NCI-H2196 treated with DMSO at 0.1 percent for 48 hours (cell line): ENCODE results near the gene RPL29.

ENCODE experiments used
- DNase-seq: peaks from one replicate; lab custom pipeline; 2025; ENCODE audit not compliant: unreplicated experiment; lab: John Stamatoyannopoulos, UW

The RPL29 gene

DNA sequence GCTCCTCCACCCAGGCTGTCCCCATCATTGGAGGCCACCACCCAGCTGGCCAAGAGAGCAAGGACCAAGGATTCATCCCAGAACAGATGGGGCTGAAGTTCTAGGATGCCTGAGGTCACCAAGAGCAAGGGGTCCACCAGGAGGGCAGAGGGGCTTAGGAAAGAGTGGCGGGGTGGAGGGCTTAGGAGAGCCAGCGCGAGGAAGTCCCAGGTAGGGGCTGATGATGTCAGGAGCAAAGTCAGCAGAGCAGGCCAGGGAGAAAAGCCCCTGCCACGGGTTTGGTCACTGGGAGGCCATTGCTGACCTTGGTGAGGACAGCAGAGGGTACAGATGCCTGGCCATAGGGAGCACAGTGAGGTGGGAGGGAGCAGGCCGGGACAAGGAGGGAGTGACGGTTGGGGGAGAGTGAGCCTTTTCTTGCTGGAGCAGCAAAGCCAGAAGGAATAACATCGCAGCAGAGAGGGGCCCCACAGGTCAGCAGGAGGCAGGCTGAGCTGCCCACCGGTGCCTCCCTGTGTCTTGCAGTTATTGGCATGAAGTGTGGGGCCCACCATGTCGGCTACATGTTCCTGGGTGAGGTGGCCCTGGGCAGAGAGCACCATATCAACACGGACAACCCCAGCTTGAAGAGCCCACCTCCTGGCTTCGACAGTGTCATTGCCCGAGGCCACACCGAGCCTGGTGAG is 48.3 kb downstream of the RPL29 start:
- DNase-seq = no peak

DNA sequence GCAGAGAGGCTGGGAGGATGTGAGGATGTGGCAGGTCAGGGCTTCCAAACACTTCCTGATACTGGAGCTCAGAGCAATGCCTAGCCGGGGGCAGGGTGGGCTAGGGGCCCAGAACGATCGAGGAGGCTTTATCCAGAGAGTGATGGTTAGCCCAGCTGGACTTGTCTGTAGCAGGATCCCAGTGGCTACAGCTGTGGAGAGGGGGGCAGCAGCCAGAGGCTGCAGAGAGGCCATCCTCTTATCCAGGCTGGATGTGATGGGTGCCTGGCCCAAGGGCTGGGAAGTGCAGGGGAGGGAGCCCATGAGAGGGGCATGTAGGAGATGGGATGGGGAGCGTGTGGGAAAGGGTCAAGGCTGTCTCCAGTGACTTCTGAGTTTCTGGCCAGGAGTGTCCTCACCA is 48.9 kb downstream of the RPL29 start:
- DNase-seq = no peak

DNA sequence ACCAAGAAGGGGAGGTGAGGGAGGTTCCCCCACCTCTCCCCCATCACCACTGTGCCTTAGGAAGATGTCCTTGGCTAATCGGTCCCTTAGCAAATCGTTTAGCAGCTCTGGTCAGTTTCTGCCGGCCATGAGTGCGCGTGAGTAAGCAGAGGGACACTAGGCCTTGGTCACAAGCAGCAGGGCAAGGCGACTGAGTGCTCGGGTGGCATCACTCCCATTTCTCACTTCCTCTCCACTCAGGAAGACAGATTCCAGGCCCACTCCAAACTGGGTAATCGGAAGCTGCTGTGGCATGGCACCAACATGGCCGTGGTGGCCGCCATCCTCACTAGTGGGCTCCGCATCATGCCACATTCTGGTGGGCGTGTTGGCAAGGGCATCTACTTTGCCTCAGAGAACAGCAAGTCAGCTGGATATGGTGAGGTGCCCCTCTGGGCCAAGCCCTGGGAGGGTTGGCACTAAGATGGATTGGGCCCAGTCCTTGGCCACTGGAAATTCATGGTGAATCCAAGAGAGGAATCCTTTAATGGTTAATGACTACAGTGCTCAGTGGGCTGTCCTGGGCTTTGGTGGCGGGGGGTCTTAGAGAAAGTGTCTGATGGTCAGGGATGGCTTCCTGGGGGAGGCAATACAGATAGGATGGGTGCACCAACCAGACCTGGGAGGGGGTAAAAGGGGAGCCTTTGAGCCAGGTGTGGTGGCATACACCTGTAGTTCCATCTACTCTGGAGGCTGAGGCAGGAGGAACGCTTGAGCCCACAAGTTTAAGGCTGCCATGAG is 49.6 kb downstream of the RPL29 start:
- DNase-seq = no peak

DNA sequence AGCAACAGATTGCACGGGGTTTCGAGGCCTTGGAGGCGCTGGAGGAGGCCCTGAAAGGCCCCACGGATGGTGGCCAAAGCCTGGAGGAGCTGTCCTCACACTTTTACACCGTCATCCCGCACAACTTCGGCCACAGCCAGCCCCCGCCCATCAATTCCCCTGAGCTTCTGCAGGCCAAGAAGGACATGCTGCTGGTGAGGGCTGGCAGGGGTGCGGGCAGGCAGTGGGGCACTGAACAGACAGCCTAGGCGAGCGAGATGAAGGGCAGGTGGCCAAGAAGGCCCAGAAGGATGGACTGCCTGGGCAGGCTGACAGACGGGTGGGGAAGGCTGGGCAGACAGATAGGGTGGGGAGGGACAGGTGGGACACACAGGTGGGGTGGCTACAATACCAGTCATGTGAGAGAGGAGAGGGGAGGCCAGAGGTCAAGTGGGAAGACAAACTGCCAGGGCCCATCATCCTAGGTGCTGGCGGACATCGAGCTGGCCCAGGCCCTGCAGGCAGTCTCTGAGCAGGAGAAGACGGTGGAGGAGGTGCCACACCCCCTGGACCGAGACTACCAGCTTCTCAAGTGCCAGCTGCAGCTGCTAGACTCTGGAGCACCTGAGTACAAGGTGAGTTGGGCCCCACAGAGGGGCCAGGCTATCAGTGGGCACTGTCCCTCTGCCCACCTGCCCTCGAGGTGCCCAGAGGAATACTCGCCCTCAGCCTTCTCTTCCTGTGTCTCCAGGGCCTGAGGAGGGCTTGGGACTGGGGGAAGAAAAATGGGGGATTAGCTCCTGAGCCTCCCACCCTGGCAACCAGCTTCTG is 50.5 kb downstream of the RPL29 start:
- no peak for DNase-seq

DNA sequence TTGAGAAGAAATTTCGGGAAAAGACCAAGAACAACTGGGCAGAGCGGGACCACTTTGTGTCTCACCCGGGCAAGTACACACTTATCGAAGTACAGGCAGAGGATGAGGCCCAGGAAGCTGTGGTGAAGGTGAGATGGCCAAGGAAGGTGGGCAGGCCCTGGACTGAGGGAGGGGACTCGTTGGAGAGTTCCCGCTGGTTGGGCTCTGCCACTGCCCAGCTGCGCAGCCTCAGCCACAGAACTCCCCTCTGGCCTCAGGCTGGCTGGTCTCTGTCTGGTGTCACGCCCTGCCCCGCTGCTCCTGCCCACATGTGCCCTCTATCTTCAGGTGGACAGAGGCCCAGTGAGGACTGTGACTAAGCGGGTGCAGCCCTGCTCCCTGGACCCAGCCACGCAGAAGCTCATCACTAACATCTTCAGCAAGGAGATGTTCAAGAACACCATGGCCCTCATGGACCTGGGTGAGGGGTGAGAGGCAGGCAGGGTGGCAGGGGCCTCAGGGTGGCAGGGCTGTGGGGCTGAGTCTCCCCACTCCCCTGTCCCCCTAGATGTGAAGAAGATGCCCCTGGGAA is 51.2 kb downstream of the RPL29 start:
- DNase-seq = no peak
